Measurements from ENCODE around the gene NDC80. TPM values are rescaled to one million over a fixed set of nuclear protein-coding genes. Genes with fewer than 3 reads are reported as not detected.
A peak's percentile ranks its signal among the peaks of the same experiment; 100 is the strongest.
"Not testable (repeated sequence)": the region's sequence is repeated elsewhere in the genome, so short reads cannot be mapped to it uniquely, and the experiment has no call there.

Gene NDC80
- total and polyA plus RNA-seq, 9 of the 15 experiments (the other 6 are each of a cell fraction or from before 2014, with no cell fraction given): 65.2 to 97.9 (median 83.3) TPM

DNA sequence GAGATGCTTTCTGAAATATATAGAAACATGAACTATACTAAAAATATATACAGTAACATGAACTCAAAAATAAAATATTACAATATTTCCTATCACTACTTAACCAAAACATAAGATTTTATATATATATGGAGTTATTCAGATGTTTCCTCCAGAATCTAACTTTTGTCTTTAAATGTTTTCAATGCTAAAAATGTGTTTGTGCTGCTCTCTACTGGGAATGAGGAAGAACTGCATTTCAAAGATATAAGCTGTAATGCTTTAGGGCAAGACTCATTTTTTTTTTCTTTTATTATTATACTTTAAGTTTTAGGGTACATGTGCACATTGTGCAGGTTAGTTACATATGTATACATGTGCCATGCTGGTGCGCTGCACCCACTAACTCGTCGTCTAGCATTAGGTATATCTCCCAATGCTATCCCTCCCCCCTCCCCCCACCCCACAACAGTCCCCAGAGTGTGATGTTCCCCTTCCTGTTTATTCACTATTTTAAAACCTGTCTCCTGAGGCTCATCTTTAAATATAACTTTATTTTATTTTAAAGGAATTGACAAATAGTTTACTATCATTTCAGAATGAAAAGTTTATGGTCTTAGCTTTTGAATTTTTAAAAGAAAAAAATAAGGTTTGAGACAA lies 29.3 kb upstream of the NDC80 start:
- FAIRE-seq (peak; percentile 35), DNase-seq (ENCODE audit: extremely low read depth in 1 of 4, low spot score in 3 of 4) (peak in 2 of 4 experiments; percentile 25 to 43), ATAC-seq (peak; percentile 69)
- not testable (repeated sequence) for H3K4me2 ChIP-seq (ENCODE audit: insufficient read depth, low read length); H3K27me3 ChIP-seq (ENCODE audit: control insufficient read depth in 2 of 2, insufficient read depth in 2 of 2, low read length in 2 of 2); H3K27ac ChIP-seq (ENCODE audit: extremely low read depth, low read depth, low read length); BruUV-seq (replicated peaks); H3K9me1 ChIP-seq (ENCODE audit: control insufficient read depth, insufficient read depth, low read length); H3K4me1 ChIP-seq (replicated peaks in 1 of 2; ENCODE audit: control insufficient read depth in 2 of 2, insufficient read depth in 2 of 2, low read length in 2 of 2); H3K4me3 ChIP-seq; H3K79me2 ChIP-seq (ENCODE audit: control insufficient read depth, insufficient read depth, low read length); H3K9me3 ChIP-seq (replicated peaks; ENCODE audit: control insufficient read depth, insufficient read depth, low read depth, low read length); H3K9ac ChIP-seq (ENCODE audit: insufficient read depth in 1 of 2, low read depth in 2 of 2, low read length in 2 of 2); H4K20me1 ChIP-seq (replicated peaks; ENCODE audit: control insufficient read depth, insufficient read depth, low read length); H2AFZ ChIP-seq (ENCODE audit: low read depth, low read length)
- WGBS (ENCODE audit: insufficient coverage, low coverage, missing lambda C conversion rate): no CpG with 5 or more reads among the region's 3 CpGs
- in situ Hi-C loops (cut with MboI): loop anchor here (25.0 kb wide), 1 partner anchor 955 kb away; no protein-coding TSS in a partner anchor
- ChIA-PET CTCF (ENCODE audit: low intra/inter-chr PET ratio) (interaction anchor here (0.7 to 1.4 kb wide), 5 partner anchors 174 to 1678 kb away, joined by 3 to 12 read pairs (median 3); no protein-coding TSS in a partner anchor), POLR2A (interaction anchor here (0.7 to 1.0 kb wide), 4 partner anchors 18 to 115 kb away, joined by 3 to 5 read pairs (median 3); no protein-coding TSS in a partner anchor)
- H3K36me3 ChIP-seq (ENCODE audit: control insufficient read depth, insufficient read depth, low read length): peaks cover 25% of the 10 kb centered on the region; the same call in 2 of the 3 replicates
- intact Hi-C loops (cut with micrococcal nuclease): loop anchor here (1.0 to 10.0 kb wide), 4 partner anchors 317 to 967 kb away; no protein-coding TSS in a partner anchor
- TF ChIP-seq, protein P1, sequence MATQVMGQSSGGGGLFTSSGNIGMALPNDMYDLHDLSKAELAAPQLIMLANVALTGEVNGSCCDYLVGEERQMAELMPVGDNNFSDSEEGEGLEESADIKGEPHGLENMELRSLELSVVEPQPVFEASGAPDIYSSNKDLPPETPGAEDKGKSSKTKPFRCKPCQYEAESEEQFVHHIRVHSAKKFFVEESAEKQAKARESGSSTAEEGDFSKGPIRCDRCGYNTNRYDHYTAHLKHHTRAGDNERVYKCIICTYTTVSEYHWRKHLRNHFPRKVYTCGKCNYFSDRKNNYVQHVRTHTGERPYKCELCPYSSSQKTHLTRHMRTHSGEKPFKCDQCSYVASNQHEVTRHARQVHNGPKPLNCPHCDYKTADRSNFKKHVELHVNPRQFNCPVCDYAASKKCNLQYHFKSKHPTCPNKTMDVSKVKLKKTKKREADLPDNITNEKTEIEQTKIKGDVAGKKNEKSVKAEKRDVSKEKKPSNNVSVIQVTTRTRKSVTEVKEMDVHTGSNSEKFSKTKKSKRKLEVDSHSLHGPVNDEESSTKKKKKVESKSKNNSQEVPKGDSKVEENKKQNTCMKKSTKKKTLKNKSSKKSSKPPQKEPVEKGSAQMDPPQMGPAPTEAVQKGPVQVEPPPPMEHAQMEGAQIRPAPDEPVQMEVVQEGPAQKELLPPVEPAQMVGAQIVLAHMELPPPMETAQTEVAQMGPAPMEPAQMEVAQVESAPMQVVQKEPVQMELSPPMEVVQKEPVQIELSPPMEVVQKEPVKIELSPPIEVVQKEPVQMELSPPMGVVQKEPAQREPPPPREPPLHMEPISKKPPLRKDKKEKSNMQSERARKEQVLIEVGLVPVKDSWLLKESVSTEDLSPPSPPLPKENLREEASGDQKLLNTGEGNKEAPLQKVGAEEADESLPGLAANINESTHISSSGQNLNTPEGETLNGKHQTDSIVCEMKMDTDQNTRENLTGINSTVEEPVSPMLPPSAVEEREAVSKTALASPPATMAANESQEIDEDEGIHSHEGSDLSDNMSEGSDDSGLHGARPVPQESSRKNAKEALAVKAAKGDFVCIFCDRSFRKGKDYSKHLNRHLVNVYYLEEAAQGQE (IDR thresholded peaks at IDR 0.05; ENCODE audit: borderline replicate concordance): peak; percentile 68; the same call in 1 of the 2 replicates
- TF ChIP-seq, protein P1 (CRISPR knock-in tag; IDR thresholded peaks at IDR 0.05; ENCODE audit: low read depth): not testable (repeated sequence)
- 0 out of 2 replicates have a peak, but pooled peaks have one; percentile 21 for TF ChIP-seq CC2D1A (IDR thresholded peaks at IDR 0.05)
- peak; percentile 89 to 92 for TF ChIP-seq RAD21 (CRISPR knock-in tag; conservative IDR thresholded peaks at IDR 0.05 in 1 of 2, IDR thresholded peaks at IDR 0.05 in 1 of 2)
- TF ChIP-seq, protein P2, sequence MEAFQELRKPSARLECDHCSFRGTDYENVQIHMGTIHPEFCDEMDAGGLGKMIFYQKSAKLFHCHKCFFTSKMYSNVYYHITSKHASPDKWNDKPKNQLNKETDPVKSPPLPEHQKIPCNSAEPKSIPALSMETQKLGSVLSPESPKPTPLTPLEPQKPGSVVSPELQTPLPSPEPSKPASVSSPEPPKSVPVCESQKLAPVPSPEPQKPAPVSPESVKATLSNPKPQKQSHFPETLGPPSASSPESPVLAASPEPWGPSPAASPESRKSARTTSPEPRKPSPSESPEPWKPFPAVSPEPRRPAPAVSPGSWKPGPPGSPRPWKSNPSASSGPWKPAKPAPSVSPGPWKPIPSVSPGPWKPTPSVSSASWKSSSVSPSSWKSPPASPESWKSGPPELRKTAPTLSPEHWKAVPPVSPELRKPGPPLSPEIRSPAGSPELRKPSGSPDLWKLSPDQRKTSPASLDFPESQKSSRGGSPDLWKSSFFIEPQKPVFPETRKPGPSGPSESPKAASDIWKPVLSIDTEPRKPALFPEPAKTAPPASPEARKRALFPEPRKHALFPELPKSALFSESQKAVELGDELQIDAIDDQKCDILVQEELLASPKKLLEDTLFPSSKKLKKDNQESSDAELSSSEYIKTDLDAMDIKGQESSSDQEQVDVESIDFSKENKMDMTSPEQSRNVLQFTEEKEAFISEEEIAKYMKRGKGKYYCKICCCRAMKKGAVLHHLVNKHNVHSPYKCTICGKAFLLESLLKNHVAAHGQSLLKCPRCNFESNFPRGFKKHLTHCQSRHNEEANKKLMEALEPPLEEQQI (IDR thresholded peaks at IDR 0.05): peak; percentile 51; the same call in 1 of the 2 replicates
- TF ChIP-seq EP400 (IDR thresholded peaks at IDR 0.05): 0 out of 2 replicates have a peak, but pooled peaks have one; percentile 11
- TF ChIP-seq POLR2H (tag; IDR thresholded peaks at IDR 0.05; ENCODE audit: low read depth): 0 out of 2 replicates have a peak, but pooled peaks have one; percentile 27
- TF ChIP-seq, protein P3, sequence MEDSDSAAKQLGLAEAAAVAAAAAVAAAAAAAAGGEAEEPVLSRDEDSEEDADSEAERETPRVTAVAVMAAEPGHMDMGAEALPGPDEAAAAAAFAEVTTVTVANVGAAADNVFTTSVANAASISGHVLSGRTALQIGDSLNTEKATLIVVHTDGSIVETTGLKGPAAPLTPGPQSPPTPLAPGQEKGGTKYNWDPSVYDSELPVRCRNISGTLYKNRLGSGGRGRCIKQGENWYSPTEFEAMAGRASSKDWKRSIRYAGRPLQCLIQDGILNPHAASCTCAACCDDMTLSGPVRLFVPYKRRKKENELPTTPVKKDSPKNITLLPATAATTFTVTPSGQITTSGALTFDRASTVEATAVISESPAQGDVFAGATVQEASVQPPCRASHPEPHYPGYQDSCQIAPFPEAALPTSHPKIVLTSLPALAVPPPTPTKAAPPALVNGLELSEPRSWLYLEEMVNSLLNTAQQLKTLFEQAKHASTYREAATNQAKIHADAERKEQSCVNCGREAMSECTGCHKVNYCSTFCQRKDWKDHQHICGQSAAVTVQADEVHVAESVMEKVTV (CRISPR knock-in tag; IDR thresholded peaks at IDR 0.05): peak; percentile 76

Data from K562 (cell line).